Measurements from ENCODE around the gene MUC5B. TPM values are rescaled to one million over a fixed set of nuclear protein-coding genes. Genes with fewer than 3 reads are reported as not detected.

Gene MUC5B
- total and polyA plus RNA-seq, 2 donors (not counting 1 experiment from before 2014, with no cell fraction given): not detected

DNA sequence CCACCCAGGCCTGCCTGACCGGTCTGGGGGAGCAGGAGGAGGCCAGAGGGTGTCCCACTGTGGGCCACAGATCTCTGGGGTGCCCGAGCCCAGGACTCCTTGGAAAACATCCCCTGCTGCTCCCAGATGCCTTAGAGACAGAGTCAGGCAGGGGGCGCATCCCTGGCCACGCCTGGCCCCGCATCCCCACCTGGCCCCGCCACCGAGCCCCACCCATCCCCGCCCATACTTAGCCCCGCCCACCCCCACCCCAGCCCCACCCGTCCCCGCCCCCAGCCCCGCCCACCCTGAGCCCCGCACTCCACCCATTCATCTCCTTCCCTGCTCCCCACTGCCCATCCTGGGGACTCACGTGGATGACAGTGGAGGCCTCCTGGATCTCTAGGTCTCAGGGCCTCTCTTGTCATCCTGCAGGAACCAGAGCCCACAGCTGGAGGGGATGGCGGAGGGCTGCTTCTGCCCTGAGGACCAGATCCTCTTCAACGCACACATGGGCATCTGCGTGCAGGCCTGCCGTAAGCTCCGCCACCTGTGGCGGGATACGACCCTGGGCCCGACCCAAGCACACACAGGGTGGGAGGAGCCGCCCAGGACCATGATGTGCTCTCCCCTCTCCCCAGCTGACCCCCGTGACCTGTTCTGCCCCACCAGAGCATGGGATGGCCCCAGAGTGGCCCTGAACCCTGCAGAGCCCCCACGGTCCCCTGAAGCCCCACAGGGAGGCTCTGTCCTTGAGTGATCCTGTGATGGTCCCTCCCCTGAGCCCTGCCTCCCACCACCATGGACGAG lies 33.6 kb downstream of the MUC5B start:
- H3K27ac Mint-ChIP-seq: no peak overlapping the region
- Histone ChIP-seq H3K4me2 (replicated peaks; ENCODE audit: low read depth, low read length, poor library complexity, severe bottlenecking) (no peak overlapping the region), H3K79me2 (ENCODE audit: control insufficient read depth, insufficient read depth, low read length) (no peaks in the 10 kb centered on the region), H4K20me1 (ENCODE audit: control insufficient read depth, insufficient read depth, low read length, poor library complexity, severe bottlenecking) (no peaks in the 10 kb centered on the region), H3K27me3 (replicated peaks in 1 of 4; ENCODE audit: control extremely low read depth in 1 of 4, control insufficient read depth in 3 of 4, insufficient read depth in 4 of 4, low read length in 3 of 4) (no peaks in the 10 kb centered on the region), H3K4me1 (ENCODE audit: control insufficient read depth in 2 of 2, insufficient read depth in 2 of 2, low read length in 2 of 2) (peaks cover 0 to 1% of the 10 kb centered on the region in 2 donors), H3K4me3 (ENCODE audit: control extremely low read depth in 1 of 5, extremely low read depth in 1 of 5, insufficient read depth in 1 of 5, low read depth in 2 of 5, low read length in 4 of 5) (no peak overlapping the region), H3K9me3 (ENCODE audit: control extremely low read depth in 1 of 3, control insufficient read depth in 2 of 3, insufficient read depth in 1 of 3, low read length in 2 of 3) (peaks cover 0 to 9% (median 0%) of the 10 kb centered on the region in 3 donors), H3K9ac (ENCODE audit: low read length) (no peak overlapping the region), H3K36me3 (replicated peaks in 1 of 2; ENCODE audit: control extremely low read depth in 1 of 2, control insufficient read depth in 1 of 2, extremely low read depth in 1 of 2, insufficient read depth in 2 of 2, low read length in 1 of 2) (no peaks in the 10 kb centered on the region), H3K27ac (ENCODE audit: low read length in 2 of 2) (no peak overlapping the region), H2AFZ (ENCODE audit: insufficient read depth, low read depth, low read length, poor library complexity, severe bottlenecking) (no peak overlapping the region)
- CTCF ChIA-PET: no interaction called here
- DNase-seq: no peak
- TF ChIP-seq EZH2 (IDR thresholded peaks at IDR 0.05; ENCODE audit: borderline replicate concordance, insufficient read depth, low read depth, low read length, poor library complexity, severe bottlenecking): no peak
- TF ChIP-seq CTCF (IDR thresholded peaks at IDR 0.05): no peak
- no peaks in the 10 kb centered on the region for H3K9me3 Mint-ChIP-seq (ENCODE audit: insufficient read depth)
- intact Hi-C loops (cut with micrococcal nuclease): no loop called here
- POLR2A ChIA-PET: no interaction called here
- H3K4me1 Mint-ChIP-seq: no peaks in the 10 kb centered on the region
- no peak for ATAC-seq (ENCODE audit: low read depth)
- WGBS (ENCODE audit: insufficient coverage): 89% methylated on average over 15 of the region's 26 CpGs
- no peak overlapping the region for H3K4me3 Mint-ChIP-seq
- H3K27me3 Mint-ChIP-seq: no peaks in the 10 kb centered on the region

DNA sequence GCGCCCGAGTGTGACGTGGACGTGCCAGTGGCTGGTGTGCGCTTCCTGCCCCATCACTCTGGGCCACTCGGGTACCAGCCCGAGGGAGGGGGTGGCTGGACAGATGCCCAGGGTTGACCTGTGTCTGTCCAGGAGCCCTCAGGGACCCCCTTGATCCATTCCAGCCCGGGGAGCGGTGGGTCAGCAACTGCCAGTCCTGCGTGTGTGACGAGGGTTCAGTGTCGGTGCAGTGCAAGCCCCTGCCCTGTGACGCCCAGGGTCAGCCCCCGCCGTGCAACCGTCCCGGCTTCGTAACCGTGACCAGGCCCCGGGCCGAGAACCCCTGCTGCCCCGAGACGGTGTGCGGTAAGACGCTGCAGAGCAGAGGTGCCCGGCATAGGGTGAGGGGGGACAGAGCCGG lies 34.5 kb downstream of the MUC5B start:
- H3K27me3 Mint-ChIP-seq: no peaks in the 10 kb centered on the region
- Histone ChIP-seq H4K20me1 (ENCODE audit: control insufficient read depth, insufficient read depth, low read length, poor library complexity, severe bottlenecking) (no peaks in the 10 kb centered on the region), H3K27me3 (replicated peaks in 1 of 4; ENCODE audit: control extremely low read depth in 1 of 4, control insufficient read depth in 3 of 4, insufficient read depth in 4 of 4, low read length in 3 of 4) (no peaks in the 10 kb centered on the region), H3K4me1 (ENCODE audit: control insufficient read depth in 2 of 2, insufficient read depth in 2 of 2, low read length in 2 of 2) (peaks cover 7 to 11% of the 10 kb centered on the region in 2 donors), H3K79me2 (ENCODE audit: control insufficient read depth, insufficient read depth, low read length) (no peaks in the 10 kb centered on the region), H3K27ac (ENCODE audit: low read length in 2 of 2) (no peak overlapping the region), H3K36me3 (replicated peaks in 1 of 2; ENCODE audit: control extremely low read depth in 1 of 2, control insufficient read depth in 1 of 2, extremely low read depth in 1 of 2, insufficient read depth in 2 of 2, low read length in 1 of 2) (no peaks in the 10 kb centered on the region), H3K9me3 (ENCODE audit: control extremely low read depth in 1 of 3, control insufficient read depth in 2 of 3, insufficient read depth in 1 of 3, low read length in 2 of 3) (no peaks in the 10 kb centered on the region), H2AFZ (ENCODE audit: insufficient read depth, low read depth, low read length, poor library complexity, severe bottlenecking) (no peak overlapping the region), H3K9ac (ENCODE audit: low read length) (no peak overlapping the region), H3K4me2 (replicated peaks; ENCODE audit: low read depth, low read length, poor library complexity, severe bottlenecking) (no peak overlapping the region), H3K4me3 (ENCODE audit: control extremely low read depth in 1 of 5, extremely low read depth in 1 of 5, insufficient read depth in 1 of 5, low read depth in 2 of 5, low read length in 4 of 5) (no peak overlapping the region)
- 95% methylated on average over 24 of the region's 27 CpGs for WGBS (ENCODE audit: insufficient coverage)
- DNase-seq (no peak), ATAC-seq (ENCODE audit: low read depth) (no peak)
- ChIA-PET CTCF (no interaction called here), POLR2A (no interaction called here)
- no peak overlapping the region for H3K27ac Mint-ChIP-seq
- intact Hi-C loops (cut with micrococcal nuclease): no loop called here
- peaks cover 6% of the 10 kb centered on the region for H3K4me1 Mint-ChIP-seq
- no peak overlapping the region for H3K4me3 Mint-ChIP-seq
- H3K9me3 Mint-ChIP-seq (ENCODE audit: insufficient read depth): no peaks in the 10 kb centered on the region
- no peak for TF ChIP-seq CTCF (IDR thresholded peaks at IDR 0.05)
- TF ChIP-seq EZH2 (IDR thresholded peaks at IDR 0.05; ENCODE audit: borderline replicate concordance, insufficient read depth, low read depth, low read length, poor library complexity, severe bottlenecking): no peak

Measured in B cell (primary cell).